Measurements from ENCODE around the gene NPAS2.

NPAS2 gene

DNA sequence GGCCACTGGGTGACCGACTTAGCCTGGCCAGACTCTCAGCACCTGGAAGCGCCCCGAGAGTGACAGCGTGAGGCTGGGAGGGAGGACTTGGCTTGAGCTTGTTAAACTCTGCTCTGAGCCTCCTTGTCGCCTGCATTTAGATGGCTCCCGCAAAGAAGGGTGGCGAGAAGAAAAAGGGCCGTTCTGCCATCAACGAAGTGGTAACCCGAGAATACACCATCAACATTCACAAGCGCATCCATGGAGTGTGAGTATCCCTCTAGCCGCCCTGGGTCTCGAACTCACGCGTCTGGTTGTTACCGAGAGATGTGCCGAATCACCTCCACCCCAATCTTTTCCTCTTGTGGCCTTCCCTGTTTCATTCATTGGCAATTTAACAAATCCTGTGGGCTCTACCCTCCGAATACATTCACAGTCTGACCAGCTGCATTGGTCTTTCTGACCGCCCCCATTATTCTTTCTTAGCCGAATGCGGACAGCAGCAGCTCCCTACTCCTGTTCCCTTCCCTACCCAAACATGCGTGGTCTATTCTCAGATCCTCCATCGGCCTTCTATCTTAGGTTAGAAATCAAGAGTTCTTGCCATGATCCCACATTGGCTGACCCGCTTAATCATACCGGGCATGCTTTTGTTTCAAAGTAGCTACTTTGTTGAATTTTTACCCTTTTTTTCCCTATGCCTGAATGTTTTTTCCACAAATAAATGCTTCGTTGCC lies 182.8 kb downstream of the NPAS2 start:
- peak overlapping the region; percentile 98 for H3K4me3 ChIP-seq (ENCODE audit: low read depth, low read length)
- DNase-seq (ENCODE audit: low read depth) = no peak
- TF ChIP-seq, protein P1, sequence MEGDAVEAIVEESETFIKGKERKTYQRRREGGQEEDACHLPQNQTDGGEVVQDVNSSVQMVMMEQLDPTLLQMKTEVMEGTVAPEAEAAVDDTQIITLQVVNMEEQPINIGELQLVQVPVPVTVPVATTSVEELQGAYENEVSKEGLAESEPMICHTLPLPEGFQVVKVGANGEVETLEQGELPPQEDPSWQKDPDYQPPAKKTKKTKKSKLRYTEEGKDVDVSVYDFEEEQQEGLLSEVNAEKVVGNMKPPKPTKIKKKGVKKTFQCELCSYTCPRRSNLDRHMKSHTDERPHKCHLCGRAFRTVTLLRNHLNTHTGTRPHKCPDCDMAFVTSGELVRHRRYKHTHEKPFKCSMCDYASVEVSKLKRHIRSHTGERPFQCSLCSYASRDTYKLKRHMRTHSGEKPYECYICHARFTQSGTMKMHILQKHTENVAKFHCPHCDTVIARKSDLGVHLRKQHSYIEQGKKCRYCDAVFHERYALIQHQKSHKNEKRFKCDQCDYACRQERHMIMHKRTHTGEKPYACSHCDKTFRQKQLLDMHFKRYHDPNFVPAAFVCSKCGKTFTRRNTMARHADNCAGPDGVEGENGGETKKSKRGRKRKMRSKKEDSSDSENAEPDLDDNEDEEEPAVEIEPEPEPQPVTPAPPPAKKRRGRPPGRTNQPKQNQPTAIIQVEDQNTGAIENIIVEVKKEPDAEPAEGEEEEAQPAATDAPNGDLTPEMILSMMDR (IDR thresholded peaks at IDR 0.05; ENCODE audit: control insufficient read depth, extremely low read depth, insufficient read depth) = no peak

DNA sequence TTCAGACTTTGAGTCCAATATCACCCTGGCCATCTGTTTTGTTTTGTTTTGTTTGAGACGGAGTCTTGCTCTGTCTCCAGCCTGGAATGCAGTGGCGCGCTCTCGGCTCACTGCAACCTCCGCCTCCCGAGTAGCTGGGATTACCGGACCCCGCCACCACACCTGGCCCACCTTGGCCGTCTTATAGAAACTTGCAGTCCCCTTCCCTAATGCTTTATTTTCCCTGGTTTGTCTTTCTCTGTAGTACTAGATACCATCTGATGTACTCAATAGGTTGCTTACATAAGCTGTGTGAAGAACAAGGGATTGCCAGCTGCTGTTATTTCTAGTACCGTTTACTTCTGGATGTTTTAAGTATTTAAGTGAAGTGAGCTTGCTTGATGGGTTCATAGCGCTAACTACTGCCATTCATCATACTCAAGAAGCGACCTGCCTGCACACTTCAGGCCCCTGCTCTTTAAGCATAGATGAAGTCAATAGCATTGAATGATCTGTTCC lies 183.4 kb downstream of the NPAS2 start:
- no peak for DNase-seq (ENCODE audit: low read depth)
- TF ChIP-seq, protein P1 (IDR thresholded peaks at IDR 0.05; ENCODE audit: control insufficient read depth, extremely low read depth, insufficient read depth) = no peak
- H3K4me3 ChIP-seq (ENCODE audit: low read depth, low read length) = peak overlapping the region; percentile 98

DNA sequence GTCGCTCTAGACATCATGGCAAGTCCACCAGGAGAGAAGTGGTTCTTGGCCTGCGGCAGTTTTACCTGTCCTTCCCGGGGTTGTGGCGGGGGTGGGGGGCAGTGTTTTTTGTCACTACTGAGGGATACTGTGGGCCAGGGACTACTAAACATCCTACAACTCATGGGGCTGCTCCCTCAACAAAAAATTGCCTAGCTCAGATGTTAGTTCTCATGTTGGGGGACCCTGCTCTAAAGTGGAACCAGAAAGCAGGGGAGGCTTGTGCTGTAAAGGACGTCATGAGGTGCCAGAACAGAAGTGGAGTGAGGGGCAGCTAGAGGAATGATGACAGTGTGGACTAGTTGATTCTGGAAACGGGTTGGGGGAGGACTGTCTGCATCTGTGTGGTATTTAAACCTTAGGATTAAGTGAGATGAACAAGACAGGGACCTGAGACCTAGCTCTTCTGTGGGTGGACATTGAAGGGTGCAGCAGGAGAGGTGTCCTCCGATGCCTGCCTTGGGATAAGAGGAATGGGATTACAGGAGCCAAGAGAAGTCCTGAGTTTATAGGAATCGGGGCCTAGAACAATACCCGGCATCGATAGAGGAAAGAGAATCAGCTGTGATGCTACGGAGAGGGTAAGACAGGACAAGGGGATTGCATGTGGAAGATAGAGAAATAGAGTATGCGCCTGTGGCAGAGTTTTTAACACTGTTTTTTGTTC lies 184.8 kb downstream of the NPAS2 start:
- DNase-seq (ENCODE audit: low read depth) = no peak
- H3K4me3 ChIP-seq (ENCODE audit: low read depth, low read length) = no peak overlapping the region
- TF ChIP-seq, protein P1 (IDR thresholded peaks at IDR 0.05; ENCODE audit: control insufficient read depth, extremely low read depth, insufficient read depth) = no peak

DNA sequence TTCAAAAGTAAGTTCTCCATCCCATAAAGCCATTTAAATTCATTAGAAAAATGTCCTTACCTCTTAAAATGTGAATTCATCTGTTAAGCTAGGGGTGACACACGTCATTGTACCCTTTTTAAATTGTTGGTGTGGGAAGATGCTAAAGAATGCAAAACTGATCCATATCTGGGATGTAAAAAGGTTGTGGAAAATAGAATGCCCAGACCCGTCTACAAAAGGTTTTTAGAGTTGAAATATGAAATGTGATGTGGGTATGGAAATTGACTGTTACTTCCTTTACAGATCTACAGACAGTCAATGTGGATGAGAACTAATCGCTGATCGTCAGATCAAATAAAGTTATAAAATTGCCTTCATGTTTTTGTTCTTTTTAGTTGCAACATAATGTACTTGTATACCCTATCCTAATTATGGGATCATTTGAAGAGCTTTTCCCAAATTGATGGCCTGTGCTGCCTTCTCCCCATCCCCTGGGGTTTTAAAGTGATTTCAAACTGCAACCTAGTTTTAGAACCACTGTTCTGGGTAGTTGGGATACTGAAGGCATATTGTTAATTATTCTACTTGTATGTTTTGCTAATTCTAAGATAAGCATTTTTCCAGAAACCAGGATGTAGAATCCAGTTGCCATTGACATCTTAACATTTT lies 186.3 kb downstream of the NPAS2 start:
- TF ChIP-seq, protein P1 (IDR thresholded peaks at IDR 0.05; ENCODE audit: control insufficient read depth, extremely low read depth, insufficient read depth) = no peak
- H3K4me3 ChIP-seq (ENCODE audit: low read depth, low read length) = no peak overlapping the region
- no peak for DNase-seq (ENCODE audit: low read depth)

DNA sequence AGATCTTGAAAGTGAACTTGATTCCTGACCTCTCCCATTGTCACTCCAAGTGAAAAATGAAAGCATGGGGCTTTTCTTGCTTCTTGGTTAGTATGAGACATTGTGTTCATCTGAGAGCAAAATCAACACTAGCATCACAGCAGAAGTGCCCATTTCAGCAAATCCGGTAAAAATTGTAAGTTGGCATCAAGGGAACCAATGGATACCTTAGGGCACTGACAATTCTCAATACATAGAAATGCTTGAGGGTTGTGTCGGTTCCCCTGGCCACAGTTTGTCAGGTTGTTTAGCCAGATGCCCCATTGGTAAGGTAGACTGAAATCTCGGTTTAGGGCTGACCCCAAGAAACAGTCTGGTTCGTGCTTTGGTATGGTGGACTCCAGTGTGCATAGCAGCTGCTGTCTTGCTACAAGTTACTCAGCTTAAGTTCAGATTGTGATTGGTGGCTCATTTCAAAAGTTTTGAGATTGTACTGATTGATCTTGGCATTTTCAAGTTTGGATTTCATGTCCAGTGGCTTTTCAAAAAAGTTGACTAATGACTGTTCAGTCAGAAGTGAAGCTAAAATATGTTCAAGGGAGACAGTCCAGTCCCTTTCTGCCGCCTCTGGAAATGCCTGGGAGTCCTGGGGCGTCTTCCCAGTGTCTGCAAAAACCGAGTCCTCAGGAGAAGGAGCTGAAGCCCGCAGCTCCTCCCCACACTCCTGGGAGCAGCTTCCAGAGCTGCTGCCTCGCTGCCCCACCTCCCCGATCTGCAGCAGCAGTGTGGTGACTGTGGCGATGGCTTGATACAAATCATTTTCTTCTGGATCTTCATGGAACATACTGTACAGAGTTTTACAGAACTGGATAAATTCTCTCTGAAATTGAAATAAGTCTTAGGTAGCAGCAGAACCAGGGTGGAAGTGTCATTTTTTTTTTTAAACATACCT lies 187.7 kb downstream of the NPAS2 start:
- no peak for DNase-seq (ENCODE audit: low read depth)
- TF ChIP-seq, protein P1 (IDR thresholded peaks at IDR 0.05; ENCODE audit: control insufficient read depth, extremely low read depth, insufficient read depth) = no peak
- H3K4me3 ChIP-seq (ENCODE audit: low read depth, low read length) = no peak overlapping the region

DNA sequence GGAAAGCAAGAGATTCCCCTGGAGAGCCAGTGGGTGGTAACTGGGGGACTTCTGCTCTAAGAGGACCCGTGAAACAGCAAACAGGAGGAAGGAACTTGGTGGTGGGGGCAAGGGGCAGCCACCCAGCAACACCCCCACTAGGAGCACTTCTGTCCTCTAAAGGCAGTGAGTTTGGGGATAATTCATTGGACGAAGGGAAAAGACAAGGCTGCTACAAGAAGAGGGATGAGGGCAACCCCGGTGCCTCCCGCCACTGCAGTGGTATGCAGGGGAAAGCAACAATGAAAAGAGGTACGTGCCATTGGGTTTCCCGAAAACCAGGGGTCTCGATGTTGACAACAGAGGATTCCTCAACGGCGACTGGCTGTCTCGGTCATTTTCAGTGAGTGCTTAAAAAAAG lies 191.2 kb downstream of the NPAS2 start:
- DNase-seq (ENCODE audit: low read depth) = no peak
- TF ChIP-seq, protein P1 (IDR thresholded peaks at IDR 0.05; ENCODE audit: control insufficient read depth, extremely low read depth, insufficient read depth) = no peak
- H3K4me3 ChIP-seq (ENCODE audit: low read depth, low read length) = no peak overlapping the region

Data from LNCaP clone FGC (cell line).